Measurements from ENCODE around the gene HACE1.

HACE1 gene

DNA sequence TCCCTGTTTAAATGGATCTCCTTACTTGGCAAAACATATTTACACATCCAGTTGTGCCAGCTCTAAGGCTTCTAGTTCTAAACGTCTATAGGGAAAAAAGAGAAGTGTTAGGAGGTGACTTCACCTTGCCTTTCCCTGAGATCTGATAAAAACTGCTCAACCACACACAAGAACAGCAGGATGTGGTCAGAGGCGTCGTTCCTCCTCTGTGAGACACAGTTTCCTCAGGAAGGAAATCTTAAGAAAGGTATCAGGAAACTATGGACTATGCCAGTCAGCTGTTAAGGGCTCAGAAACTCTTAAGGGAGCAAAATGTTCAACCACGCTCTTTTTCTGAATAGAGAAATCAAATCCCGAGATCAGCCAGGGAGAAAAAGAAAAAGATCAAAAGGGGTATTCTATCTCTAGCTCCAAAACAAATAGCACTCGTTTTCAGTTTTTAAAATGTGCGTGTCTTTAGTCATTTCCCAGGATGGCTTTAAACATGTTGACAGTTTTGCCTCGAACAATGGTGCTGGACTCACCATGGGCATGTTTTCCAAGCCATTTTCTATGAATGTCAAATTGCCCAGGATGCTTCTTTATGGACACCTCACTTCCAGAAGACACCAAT is 154.5 kb downstream of the HACE1 start (continued):
- no peak for TF ChIP-seq ZFHX2 (tag by site-specific recombination; conservative IDR thresholded peaks at IDR 0.05)
- no peak for TF ChIP-seq ZNF830 (tag by site-specific recombination; IDR thresholded peaks at IDR 0.05; ENCODE audit: low read depth)

DNA sequence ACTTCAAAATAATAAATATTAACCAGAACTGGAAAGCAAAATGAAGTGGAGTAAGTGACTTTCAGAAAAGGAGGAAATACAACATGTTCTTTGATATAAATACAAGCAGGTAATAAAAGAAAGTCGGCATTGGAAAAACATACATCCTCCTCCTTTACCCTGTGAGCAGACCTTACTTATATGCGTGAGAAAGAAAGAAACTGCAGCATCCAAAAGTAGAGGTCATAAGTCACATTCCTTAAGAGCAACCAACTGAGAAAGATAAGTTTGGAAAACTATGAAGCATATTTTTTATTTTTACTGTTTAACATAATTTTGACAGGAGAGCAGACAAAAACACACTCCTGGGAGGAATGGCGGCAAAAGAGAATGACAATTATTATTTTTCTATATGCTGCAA is 155.5 kb downstream of the HACE1 start:
- CTCF ChIA-PET, result no interaction called here
- Histone ChIP-seq H3K4me1 (ENCODE audit: control insufficient read depth, insufficient read depth, low read length) (no peaks in the 10 kb centered on the region), H3K27ac (ENCODE audit: extremely low read depth, low read depth, low read length) (no peak overlapping the region), H3K9me3 (ENCODE audit: control insufficient read depth, insufficient read depth, low read depth, low read length) (no peaks in the 10 kb centered on the region), H3K4me3 (ENCODE audit: low read depth, low read length) (no peak overlapping the region), H3K36me3 (ENCODE audit: control insufficient read depth in 2 of 2, insufficient read depth in 1 of 2, low read length in 2 of 2) (no peaks in the 10 kb centered on the region)
- POLR2A ChIA-PET, result no interaction called here
- no peak for TF ChIP-seq MYNN (tag by site-specific recombination; IDR thresholded peaks at IDR 0.05; ENCODE audit: borderline replicate concordance)
- TF ChIP-seq ZNF580 (tag by site-specific recombination; IDR thresholded peaks at IDR 0.05), result no peak
- TF ChIP-seq, protein P1, sequence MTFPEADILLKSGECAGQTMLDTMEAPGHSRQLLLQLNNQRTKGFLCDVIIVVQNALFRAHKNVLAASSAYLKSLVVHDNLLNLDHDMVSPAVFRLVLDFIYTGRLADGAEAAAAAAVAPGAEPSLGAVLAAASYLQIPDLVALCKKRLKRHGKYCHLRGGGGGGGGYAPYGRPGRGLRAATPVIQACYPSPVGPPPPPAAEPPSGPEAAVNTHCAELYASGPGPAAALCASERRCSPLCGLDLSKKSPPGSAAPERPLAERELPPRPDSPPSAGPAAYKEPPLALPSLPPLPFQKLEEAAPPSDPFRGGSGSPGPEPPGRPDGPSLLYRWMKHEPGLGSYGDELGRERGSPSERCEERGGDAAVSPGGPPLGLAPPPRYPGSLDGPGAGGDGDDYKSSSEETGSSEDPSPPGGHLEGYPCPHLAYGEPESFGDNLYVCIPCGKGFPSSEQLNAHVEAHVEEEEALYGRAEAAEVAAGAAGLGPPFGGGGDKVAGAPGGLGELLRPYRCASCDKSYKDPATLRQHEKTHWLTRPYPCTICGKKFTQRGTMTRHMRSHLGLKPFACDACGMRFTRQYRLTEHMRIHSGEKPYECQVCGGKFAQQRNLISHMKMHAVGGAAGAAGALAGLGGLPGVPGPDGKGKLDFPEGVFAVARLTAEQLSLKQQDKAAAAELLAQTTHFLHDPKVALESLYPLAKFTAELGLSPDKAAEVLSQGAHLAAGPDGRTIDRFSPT (tag by site-specific recombination; IDR thresholded peaks at IDR 0.05), result no peak

DNA sequence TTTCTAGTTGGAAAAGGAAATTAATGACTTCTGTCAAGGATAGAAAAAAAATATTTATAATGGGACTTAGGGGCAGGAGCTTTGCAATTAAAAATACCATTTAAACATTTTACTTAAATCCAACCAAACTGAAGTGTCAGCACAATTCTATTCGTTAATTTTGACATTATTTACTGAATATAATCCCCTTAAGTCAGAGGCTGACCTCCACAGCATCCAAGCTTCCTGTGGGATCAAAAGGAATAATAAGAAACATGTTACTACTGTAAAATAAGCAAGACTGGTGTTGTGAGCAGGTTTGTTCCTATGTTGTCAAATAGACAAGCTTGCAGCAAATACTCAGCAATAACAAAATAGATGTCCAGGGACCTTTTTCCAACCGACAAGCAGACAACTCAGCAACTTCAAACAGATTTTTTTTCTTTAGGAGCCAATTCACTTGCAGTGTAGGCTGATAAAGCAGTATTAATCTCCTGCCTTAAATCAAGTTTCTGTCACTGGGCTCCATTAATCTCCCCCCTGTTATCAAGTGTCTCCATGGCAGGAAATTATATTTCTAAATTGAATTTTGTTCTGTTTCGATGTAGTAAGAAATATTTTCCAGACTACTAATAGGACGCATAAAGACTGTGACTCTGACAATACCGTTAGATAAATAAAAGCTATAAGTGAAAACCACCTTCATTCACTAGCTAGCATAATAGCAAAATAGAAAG is 157.4 kb downstream of the HACE1 start:
- H3K9me3 ChIP-seq (ENCODE audit: control insufficient read depth, insufficient read depth, low read depth, low read length), result no peaks in the 10 kb centered on the region
- no peaks in the 10 kb centered on the region for H3K36me3 ChIP-seq (ENCODE audit: control insufficient read depth in 2 of 2, insufficient read depth in 1 of 2, low read length in 2 of 2)
- POLR2A ChIA-PET, result no interaction called here
- no peak overlapping the region for H3K4me3 ChIP-seq (ENCODE audit: low read depth, low read length)
- no peaks in the 10 kb centered on the region for H3K4me1 ChIP-seq (ENCODE audit: control insufficient read depth, insufficient read depth, low read length)
- CTCF ChIA-PET, result interaction anchor here (0.6 to 1.4 kb wide), 5 partner anchors 19 to 1951 kb away, joined by 3 to 4 read pairs (median 3); no protein-coding TSS in a partner anchor
- H3K27ac ChIP-seq (ENCODE audit: extremely low read depth, low read depth, low read length), result no peak overlapping the region
- TF ChIP-seq ZNF560 (tag by site-specific recombination; IDR thresholded peaks at IDR 0.05; ENCODE audit: borderline replicate concordance) (no peak), GFI1B (tag by site-specific recombination; IDR thresholded peaks at IDR 0.05) (no peak), PRDM4 (tag by site-specific recombination; IDR thresholded peaks at IDR 0.05) (no peak), ZNF23 (tag by site-specific recombination; IDR thresholded peaks at IDR 0.05; ENCODE audit: borderline replicate concordance) (no peak), ZFP37 (tag by site-specific recombination; IDR thresholded peaks at IDR 0.05) (no peak), ZNF114 (tag by site-specific recombination; IDR thresholded peaks at IDR 0.05) (no peak), ZBTB7A (tag by site-specific recombination; IDR thresholded peaks at IDR 0.05; ENCODE audit: low read depth) (no peak), ZNF148 (tag by site-specific recombination; IDR thresholded peaks at IDR 0.05; ENCODE audit: borderline replicate concordance) (no peak), ZNF266 (tag by site-specific recombination; IDR thresholded peaks at IDR 0.05; ENCODE audit: low read depth) (no peak), ZNF623 (tag by site-specific recombination; IDR thresholded peaks at IDR 0.05) (no peak), ZNF645 (tag by site-specific recombination; IDR thresholded peaks at IDR 0.05) (no peak), ZBTB49 (tag by site-specific recombination; IDR thresholded peaks at IDR 0.05; ENCODE audit: low read depth) (no peak), KLF7 (tag by site-specific recombination; IDR thresholded peaks at IDR 0.05; ENCODE audit: borderline replicate concordance) (no peak), ZNF76 (tag by site-specific recombination; IDR thresholded peaks at IDR 0.05; ENCODE audit: borderline replicate concordance, low read depth) (no peak)
